B cell (primary cell): ENCODE results near the gene NMNAT3. TPM values are rescaled to one million over a fixed set of nuclear protein-coding genes. Genes with fewer than 3 reads are reported as not detected.

Experiments
- ATAC-seq: fragments of 200-7000 bp; cut with Tn5 transposase; one replicate; pipeline ENCODE4 v1.10.0; 2021; ENCODE audit warnings: low read depth, mild to moderate bottlenecking, moderate number of reproducible peaks, moderate library complexity
- CTCF ChIA-PET: fragments of 350-600 bp; sonication (Branson Sonifier 250); formaldehyde crosslinking; loops from one replicate; lab custom pipeline; 2021; ENCODE audit warnings: antibody characterized with exemption, inconsistent platforms; lab: Charles Lee
- POLR2A ChIA-PET: fragments of 350-600 bp; sonication (Branson Sonifier 250); formaldehyde crosslinking; loops from one replicate; lab custom pipeline; 2021; ENCODE audit warnings: antibody characterized with exemption; lab: Charles Lee
- DNase-seq: peaks from one replicate; pipeline ENCODE4 v3.0.0; 2013
- H2AFZ ChIP-seq: 2 replicates; pipeline ENCODE4 v1.6.1; 2012; ENCODE audit warnings: mild to moderate bottlenecking, low read depth, low read length; ENCODE audit not compliant: insufficient read depth, poor library complexity, severe bottlenecking
- H3K27ac ChIP-seq, 2 donors: 1 replicate in 1 of 2; 2 replicates in 1 of 2; pipeline ENCODE4 v1.5.1; 2012 to 2013; ENCODE audit warnings: low read length in 2 of 2, mild to moderate bottlenecking in 2 of 2, moderate library complexity in 1 of 2
- H3K27me3 ChIP-seq, 4 experiments: fragments of 200-600 bp in 1 of 4; sonication (generic) in 1 of 4; replicated peaks in 1 of 4; 1 replicate in 2 of 4; 2 replicates in 2 of 4; pipeline versions ENCODE4 v1.6.1 to v1.7.0; 2013 to 2016; ENCODE audit warnings: low read length in 3 of 4, mild to moderate bottlenecking in 2 of 4, mixed read lengths in 1 of 4, moderate library complexity in 1 of 4; ENCODE audit not compliant: insufficient read depth in 4 of 4, control insufficient read depth in 3 of 4; ENCODE audit errors: control extremely low read depth in 1 of 4
- H3K36me3 ChIP-seq, 2 experiments: replicated peaks in 1 of 2; 1 replicate in 1 of 2; 2 replicates in 1 of 2; pipeline versions ENCODE4 v1.6.1 to v1.7.1; 2013; ENCODE audit warnings: low read length in 1 of 2; ENCODE audit not compliant: insufficient read depth in 2 of 2, control insufficient read depth in 1 of 2; ENCODE audit errors: control extremely low read depth in 1 of 2, extremely low read depth in 1 of 2
- H3K4me1 ChIP-seq, 2 donors: fragments of 200-600 bp in 1 of 2; sonication (generic) in 1 of 2; 1 replicate in 1 of 2; 2 replicates in 1 of 2; pipeline versions ENCODE4 v1.5.1 to v1.6.1; 2013 to 2017; ENCODE audit warnings: low read length in 2 of 2; ENCODE audit not compliant: control insufficient read depth in 2 of 2, insufficient read depth in 2 of 2
- H3K4me2 ChIP-seq: replicated peaks from 2 replicates; pipeline ENCODE3; 2012; ENCODE audit warnings: mild to moderate bottlenecking, low read depth, low read length; ENCODE audit not compliant: poor library complexity, severe bottlenecking
- H3K4me3 ChIP-seq, 5 experiments: fragments of 200-600 bp in 1 of 5; sonication (generic) in 1 of 5; 1 replicate in 3 of 5; 2 replicates in 2 of 5; pipeline versions ENCODE4 v1.5.1 to v1.7.0; 2011 to 2016; ENCODE audit warnings: low read length in 4 of 5, mild to moderate bottlenecking in 4 of 5, low read depth in 2 of 5, control low read depth in 1 of 5, moderate library complexity in 1 of 5; ENCODE audit not compliant: insufficient read depth in 1 of 5; ENCODE audit errors: control extremely low read depth in 1 of 5, extremely low read depth in 1 of 5
- H3K79me2 ChIP-seq: fragments of 200-600 bp; sonication (generic); one replicate; pipeline ENCODE4 v1.6.0; 2016; ENCODE audit warnings: low read length; ENCODE audit not compliant: control insufficient read depth, insufficient read depth
- H3K9ac ChIP-seq: fragments of 200-600 bp; sonication (generic); 2 replicates; pipeline ENCODE4 v1.6.1; 2017; ENCODE audit warnings: mild to moderate bottlenecking, low read length, moderate library complexity
- H3K9me3 ChIP-seq, 3 donors: one replicate each; pipeline versions ENCODE4 v1.6.1 to v1.7.1; 2013; ENCODE audit warnings: low read length in 2 of 3; ENCODE audit not compliant: control insufficient read depth in 2 of 3, insufficient read depth in 1 of 3; ENCODE audit errors: control extremely low read depth in 1 of 3
- H4K20me1 ChIP-seq: 2 replicates; pipeline ENCODE4 v1.6.0; 2012; ENCODE audit warnings: mild to moderate bottlenecking, low read length; ENCODE audit not compliant: insufficient read depth, control insufficient read depth, poor library complexity, severe bottlenecking
- H3K27ac Mint-ChIP-seq: one replicate; pipeline ENCODE4 v1.8.0; 2021; ENCODE audit warnings: mixed read lengths
- H3K27me3 Mint-ChIP-seq: one replicate; pipeline ENCODE4 v1.8.0; 2021; ENCODE audit warnings: mixed read lengths
- H3K4me1 Mint-ChIP-seq: one replicate; pipeline ENCODE4 v1.8.0; 2021; ENCODE audit warnings: mixed read lengths
- H3K4me3 Mint-ChIP-seq: one replicate; pipeline ENCODE4 v1.8.0; 2021; ENCODE audit warnings: mixed read lengths
- H3K9me3 Mint-ChIP-seq: one replicate; pipeline ENCODE4 v1.8.0; 2022; ENCODE audit warnings: mixed read lengths; ENCODE audit not compliant: insufficient read depth
- EZH2 ChIP-seq: IDR thresholded peaks from 2 replicates; pipeline ENCODE4 v1.6.1; 2012; ENCODE audit warnings: borderline replicate concordance, low read depth, mild to moderate bottlenecking, moderate library complexity, low read length; ENCODE audit not compliant: insufficient read depth, poor library complexity, severe bottlenecking
- WGBS: methylation state at CpG from one replicate; pipeline ENCODE4 v1.1.5; 2013; ENCODE audit warnings: missing lambda C conversion rate; ENCODE audit not compliant: insufficient coverage; 5-methylcytosine and 5-hydroxymethylcytosine counted together
- intact Hi-C: fragments of 100-400 bp; cut with micrococcal nuclease; formaldehyde crosslinking; loops from one replicate; pipeline ENCODE4 v1.10.0; 2022
- polyA plus RNA-seq: library from polyadenylated mRNA; depleted of rRNA; stranded (reverse); fragments of >200 nt; gene quantifications from 2 replicates; pipeline ENCODE4 v1.2.3, GENCODE V29; 2012
- total RNA-seq, 2 donors: library from RNA; stranded (reverse); fragments of 120-200 nt in 1 of 2; gene quantifications; 1 replicate in 1 of 2; 2 replicates in 1 of 2; pipeline versions ENCODE4 v1.2.3 to v1.2.4, GENCODE V29; 2013 to 2022
- TF ChIP-seq, protein P1 (sequence below): fragments of 200-600 bp; IDR thresholded peaks from one replicate; pipeline ENCODE4 v1.8.0; 2022; ENCODE audit warnings: antibody characterized with exemption, mild to moderate bottlenecking

NMNAT3 gene
- total and polyA plus RNA-seq, 2 donors (not counting 1 experiment from before 2014, with no cell fraction given) = 1.9 to 3.3 TPM

- H2AFZ ChIP-seq = no peak overlapping the region
- Mint-ChIP-seq H3K27me3 (peaks cover 7% of the 10 kb centered on the region), H3K4me3 (no peak overlapping the region), H3K4me1 (no peaks in the 10 kb centered on the region), H3K9me3 (no peaks in the 10 kb centered on the region), H3K27ac (no peak overlapping the region)
- no peaks in the 10 kb centered on the region for H3K27me3 ChIP-seq
- H3K4me2 ChIP-seq = no peak overlapping the region
- no peak for DNase-seq
- no peak overlapping the region for H3K9ac ChIP-seq
- TF ChIP-seq EZH2 = no peak
- TF ChIP-seq, protein P1, sequence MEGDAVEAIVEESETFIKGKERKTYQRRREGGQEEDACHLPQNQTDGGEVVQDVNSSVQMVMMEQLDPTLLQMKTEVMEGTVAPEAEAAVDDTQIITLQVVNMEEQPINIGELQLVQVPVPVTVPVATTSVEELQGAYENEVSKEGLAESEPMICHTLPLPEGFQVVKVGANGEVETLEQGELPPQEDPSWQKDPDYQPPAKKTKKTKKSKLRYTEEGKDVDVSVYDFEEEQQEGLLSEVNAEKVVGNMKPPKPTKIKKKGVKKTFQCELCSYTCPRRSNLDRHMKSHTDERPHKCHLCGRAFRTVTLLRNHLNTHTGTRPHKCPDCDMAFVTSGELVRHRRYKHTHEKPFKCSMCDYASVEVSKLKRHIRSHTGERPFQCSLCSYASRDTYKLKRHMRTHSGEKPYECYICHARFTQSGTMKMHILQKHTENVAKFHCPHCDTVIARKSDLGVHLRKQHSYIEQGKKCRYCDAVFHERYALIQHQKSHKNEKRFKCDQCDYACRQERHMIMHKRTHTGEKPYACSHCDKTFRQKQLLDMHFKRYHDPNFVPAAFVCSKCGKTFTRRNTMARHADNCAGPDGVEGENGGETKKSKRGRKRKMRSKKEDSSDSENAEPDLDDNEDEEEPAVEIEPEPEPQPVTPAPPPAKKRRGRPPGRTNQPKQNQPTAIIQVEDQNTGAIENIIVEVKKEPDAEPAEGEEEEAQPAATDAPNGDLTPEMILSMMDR = no peak
- intact Hi-C loops = no loop called here
- no peaks in the 10 kb centered on the region for H3K36me3 ChIP-seq
- H3K79me2 ChIP-seq = no peaks in the 10 kb centered on the region
- H3K9me3 ChIP-seq = no peaks in the 10 kb centered on the region
- H3K4me3 ChIP-seq = no peak overlapping the region
- H3K4me1 ChIP-seq = no peaks in the 10 kb centered on the region
- no peaks in the 10 kb centered on the region for H4K20me1 ChIP-seq
- ATAC-seq = no peak
- WGBS = 85% methylated on average over 5 of the region's 6 CpGs
- POLR2A ChIA-PET = no interaction called here
- H3K27ac ChIP-seq = no peak overlapping the region
- CTCF ChIA-PET = no interaction called here
These were observed 104.7 kb downstream of the NMNAT3 start for GRCh38 chr3:139572847-139573672.

GRCh38 chr3:139571711-139572110 lies 106.1 kb downstream of the NMNAT3 start:
- POLR2A ChIA-PET = no interaction called here
- DNase-seq (no peak), ATAC-seq (no peak)
- Mint-ChIP-seq H3K27ac (no peak overlapping the region), H3K4me1 (no peaks in the 10 kb centered on the region), H3K27me3 (peaks cover 7% of the 10 kb centered on the region), H3K9me3 (no peaks in the 10 kb centered on the region), H3K4me3 (no peak overlapping the region)
- no peak for TF ChIP-seq EZH2
- TF ChIP-seq, protein P1 = no peak
- no peaks in the 10 kb centered on the region for H4K20me1 ChIP-seq
- intact Hi-C loops = no loop called here
- no peak overlapping the region for H3K4me2 ChIP-seq
- H3K36me3 ChIP-seq = no peaks in the 10 kb centered on the region
- H3K4me1 ChIP-seq = no peaks in the 10 kb centered on the region
- H3K79me2 ChIP-seq = no peaks in the 10 kb centered on the region
- CTCF ChIA-PET = no interaction called here
- H3K27me3 ChIP-seq = no peaks in the 10 kb centered on the region
- no peak overlapping the region for H3K9ac ChIP-seq
- no peaks in the 10 kb centered on the region for H3K9me3 ChIP-seq
- H2AFZ ChIP-seq = no peak overlapping the region
- no peak overlapping the region for H3K27ac ChIP-seq
- WGBS = 100% methylated on average over 1 of the region's 1 CpG
- no peak overlapping the region for H3K4me3 ChIP-seq
